Smooth muscle cell (in vitro differentiated cells): ENCODE results near the gene FZD4. TPM values are rescaled to one million over a fixed set of nuclear protein-coding genes. Genes with fewer than 3 reads are reported as not detected.
"Not testable (repeated sequence)": the region's sequence is repeated elsewhere in the genome, so short reads cannot be mapped to it uniquely, and the experiment has no call there.

Source experiments
- DNase-seq: peaks from one replicate; lab custom pipeline; 2025; ENCODE audit not compliant: unreplicated experiment; lab: John Stamatoyannopoulos, UW
- H2AFZ ChIP-seq: fragments of 200-600 bp; sonication (generic); 2 replicates; pipeline ENCODE4 v1.6.0; 2016; ENCODE audit warnings: antibody characterized with exemption, low read depth, mild to moderate bottlenecking
- H3F3A ChIP-seq: fragments of 200-600 bp; sonication (generic); 2 replicates; pipeline ENCODE4 v1.6.0; 2017; ENCODE audit warnings: antibody characterized with exemption, low read depth
- H3K27ac ChIP-seq: fragments of 200-600 bp; sonication (generic); 2 replicates; pipeline ENCODE4 v1.5.1; 2016; ENCODE audit warnings: low read depth, mild to moderate bottlenecking
- H3K27me3 ChIP-seq: fragments of 200-600 bp; sonication (generic); 2 replicates; pipeline ENCODE4 v1.6.1; 2016; ENCODE audit warnings: low read depth, mild to moderate bottlenecking
- H3K36me3 ChIP-seq: fragments of 200-600 bp; sonication (generic); 2 replicates; pipeline ENCODE4 v1.5.1; 2016; ENCODE audit warnings: low read depth
- H3K4me1 ChIP-seq: fragments of 200-600 bp; sonication (generic); 2 replicates; pipeline ENCODE4 v1.5.1; 2016; ENCODE audit warnings: low read depth
- H3K4me2 ChIP-seq: fragments of 200-600 bp; sonication (generic); 2 replicates; pipeline ENCODE4 v1.6.0; 2016; ENCODE audit warnings: mild to moderate bottlenecking
- H3K4me3 ChIP-seq: fragments of 200-600 bp; sonication (generic); 2 replicates; pipeline ENCODE4 v1.5.1; 2016; ENCODE audit warnings: mild to moderate bottlenecking
- H3K79me2 ChIP-seq: fragments of 200-600 bp; sonication (generic); 2 replicates; pipeline ENCODE4 v1.6.0; 2016; ENCODE audit warnings: low read depth, mild to moderate bottlenecking
- H3K9ac ChIP-seq: fragments of 200-600 bp; sonication (generic); 2 replicates; pipeline ENCODE4 v1.6.0; 2016; ENCODE audit warnings: low read depth
- H3K9me3 ChIP-seq: fragments of 200-600 bp; sonication (generic); replicated peaks from 2 replicates; pipeline ENCODE4 v1.5.1; 2016; ENCODE audit warnings: low read depth
- H4K20me1 ChIP-seq: fragments of 200-600 bp; sonication (generic); 2 replicates; pipeline ENCODE4 v1.6.0; 2016; ENCODE audit warnings: low read depth
- CTCF ChIP-seq: fragments of 200-600 bp; sonication (generic); IDR thresholded peaks from 2 replicates; pipeline ENCODE4 v1.5.1; 2017; ENCODE audit warnings: borderline replicate concordance, mild to moderate bottlenecking, antibody characterized with exemption; ENCODE audit not compliant: insufficient read depth, poor library complexity, severe bottlenecking
- WGBS: methylation state at CpG from one replicate; pipeline ENCODE4 v1.1.7; 2016; ENCODE audit warnings: low lambda C conversion rate; 5-methylcytosine and 5-hydroxymethylcytosine counted together
- polyA plus RNA-seq: library from polyadenylated mRNA; unstranded; fragments of >200 nt; fragmentation: Nextera tagmentation; extraction: Ambion mirVana; gene quantifications from 2 replicates; pipeline ENCODE4 v1.2.1, GENCODE V29; 2016
- total RNA-seq: library from RNA; depleted of rRNA; stranded (reverse); fragments of >200 nt; gene quantifications from 2 replicates; pipeline ENCODE4 v1.2.3, GENCODE V29; 2014

The FZD4 gene
- total RNA-seq (5.8 and 6.6 TPM in 2 replicates), polyA plus RNA-seq (1.8 and 2.8 TPM in 2 replicates)

- Histone ChIP-seq H3K27me3 (no peaks in the 10 kb centered on the region), H3K9ac (peak within 1 kb of the TSS; percentile 55), H3K27ac (peak within 1 kb of the TSS; percentile 54), H3K4me3 (peak within 1 kb of the TSS; percentile 72), H3K36me3 (no peaks in the 10 kb centered on the region), H4K20me1 (no peaks in the 10 kb centered on the region), H3K79me2 (no peaks in the 10 kb centered on the region), H3F3A (peaks cover 6% of the 10 kb centered on the region), H2AFZ (peak within 1 kb of the TSS; percentile 99), H3K4me2 (peak within 1 kb of the TSS; percentile 98), H3K4me1 (peaks cover 21% of the 10 kb centered on the region), H3K9me3 (no peaks in the 10 kb centered on the region)
- TF ChIP-seq CTCF, result no peak
- WGBS, result under 1% methylated on average over 46 of the region's 64 CpGs
- DNase-seq, result peak; percentile 81
These were observed at the start of gene FZD4 for GRCh38 chr11:86955361-86956120. TSS of gene FZD4 (minus strand) at chr11:86955395. CDS start at chr11:86955085, 310 bp downstream.

- H3K27me3 ChIP-seq, H3K27ac ChIP-seq, H3K36me3 ChIP-seq, H3K9ac ChIP-seq, H3K79me2 ChIP-seq, H3K4me3 ChIP-seq, H3F3A ChIP-seq, H3K4me2 ChIP-seq, H4K20me1 ChIP-seq, H2AFZ ChIP-seq, H3K9me3 ChIP-seq, DNase-seq: not testable (repeated sequence)
- 96% methylated on average over 4 of the region's 4 CpGs for WGBS
- H3K4me1 ChIP-seq, result peaks cover 10% of the 10 kb centered on the region
These were observed 49.1 kb upstream of the FZD4 start for GRCh38 chr11:87004281-87004680.

GRCh38 chr11:87002918-87003317, 47.7 kb upstream of the FZD4 start:
- Histone ChIP-seq H3K27ac (no peak overlapping the region), H3K79me2 (no peaks in the 10 kb centered on the region), H3K4me3 (no peak overlapping the region), H4K20me1 (no peaks in the 10 kb centered on the region), H3K27me3 (no peaks in the 10 kb centered on the region), H3K4me2 (no peak overlapping the region), H3F3A (no peaks in the 10 kb centered on the region), H3K9me3 (no peaks in the 10 kb centered on the region), H3K9ac (no peak overlapping the region), H3K36me3 (no peaks in the 10 kb centered on the region), H3K4me1 (peaks cover 10% of the 10 kb centered on the region), H2AFZ (no peak overlapping the region)
- 87% methylated on average over 1 of the region's 1 CpG for WGBS
- TF ChIP-seq CTCF, result no peak
- DNase-seq, result no peak

GRCh38 chr11:86999859-87000753, 44.9 kb upstream of the FZD4 start:
- H3K27ac ChIP-seq, result no peak overlapping the region
- no peaks in the 10 kb centered on the region for H3F3A ChIP-seq
- H2AFZ ChIP-seq, result no peak overlapping the region
- H3K9me3 ChIP-seq, result no peaks in the 10 kb centered on the region
- TF ChIP-seq CTCF, result no peak
- DNase-seq, result no peak
- H3K4me3 ChIP-seq, result no peak overlapping the region
- H3K4me2 ChIP-seq, result no peak overlapping the region
- H3K9ac ChIP-seq, result no peak overlapping the region
- H3K79me2 ChIP-seq, result no peaks in the 10 kb centered on the region
- 37% methylated on average over 5 of the region's 5 CpGs for WGBS
- H3K4me1 ChIP-seq, result peaks cover 10% of the 10 kb centered on the region
- H3K27me3 ChIP-seq, result no peaks in the 10 kb centered on the region
- H3K36me3 ChIP-seq, result no peaks in the 10 kb centered on the region
- H4K20me1 ChIP-seq, result no peaks in the 10 kb centered on the region
